OCI-LY3 (cell line): ENCODE results near the gene SCARB2.

Source experiments
- CTCF ChIP-seq: fragments of 200-600, 300-600 bp; sonication (generic); IDR thresholded peaks from 2 replicates; pipeline ENCODE4 v1.5.1; 2014; ENCODE audit warnings: antibody characterized with exemption, low read length, low read depth
- EZH2phosphoT487 ChIP-seq: fragments of 200-600 bp; shearing (Covaris generic); IDR thresholded peaks from 2 replicates; pipeline ENCODE4 v1.6.1; 2018; ENCODE audit warnings: antibody characterized with exemption, mixed run types, low read depth

DNA sequence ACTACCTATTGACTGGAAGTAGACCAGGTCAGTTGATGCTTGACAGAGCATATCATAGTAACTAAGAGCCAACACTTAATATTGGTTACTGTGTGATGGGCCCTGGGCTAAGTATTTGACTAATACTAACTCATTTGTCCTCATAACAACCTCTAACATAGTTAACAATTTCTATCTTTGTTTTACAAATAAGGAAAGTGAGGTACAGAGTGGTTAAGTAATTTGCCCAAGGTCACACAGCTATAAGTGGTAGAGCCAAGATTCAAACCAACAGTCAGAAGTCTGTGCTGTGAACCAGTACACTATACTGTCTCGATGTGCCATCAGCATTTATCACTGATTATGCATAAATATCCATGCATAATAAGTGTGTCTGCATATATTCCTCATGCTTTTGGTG is 38.3 kb downstream of the SCARB2 start:
- TF ChIP-seq CTCF (no peak), EZH2phosphoT487 (no peak)
